Astrocyte of the cerebellum (primary cell): ENCODE results near the gene NFIA.

ENCODE experiments used
- DNase-seq: peaks from one replicate; pipeline ENCODE4 v3.0.0-alpha.2; 2011; ENCODE audit warnings: low read depth
- H3K4me3 ChIP-seq: 2 replicates; pipeline ENCODE4 v1.5.1; 2011; ENCODE audit warnings: mild to moderate bottlenecking, low read depth, low read length, moderate library complexity
- CTCF ChIP-seq: IDR thresholded peaks from 2 replicates; pipeline ENCODE4 v1.5.1; 2012; ENCODE audit warnings: low read length, low read depth, moderate library complexity, mild to moderate bottlenecking; ENCODE audit errors: missing control alignments
- in situ Hi-C: cut with HindIII; loops from 2 replicates; pipeline ENCODE4 v1.10.0; 2017; ENCODE audit warnings: low sequenced_read_pairs

The NFIA gene

GRCh38 chr1:61264825-61265242, 182.5 kb downstream of the NFIA start:
- no peak for DNase-seq

DNA sequence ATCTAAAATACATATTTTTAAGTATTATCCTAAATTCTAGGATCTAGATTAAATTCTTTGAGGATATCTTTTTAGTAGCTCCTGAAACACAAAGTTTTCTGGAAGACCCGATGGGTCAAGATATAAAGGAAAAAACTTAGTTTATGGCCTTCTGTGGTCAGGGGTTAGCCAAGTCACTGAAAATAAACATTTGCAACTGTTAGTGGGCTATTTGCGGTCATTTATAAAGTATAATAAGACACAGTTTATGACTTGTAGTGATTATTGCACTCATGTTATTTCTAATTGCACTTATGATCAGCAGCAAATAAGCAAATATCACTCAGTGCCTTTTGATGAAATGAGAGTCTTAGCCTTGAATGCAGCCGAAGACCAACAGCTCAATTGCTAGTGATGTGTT, 183.3 kb downstream of the NFIA start:
- in situ Hi-C loops = no loop called here
- no peak for DNase-seq
- TF ChIP-seq CTCF = no peak
- H3K4me3 ChIP-seq = no peak overlapping the region

More at GRCh38 chr1:61264825-61265242, 182.5 kb downstream of the NFIA start:
- TF ChIP-seq CTCF = no peak
- H3K4me3 ChIP-seq = no peak overlapping the region
- in situ Hi-C loops = no loop called here

DNA sequence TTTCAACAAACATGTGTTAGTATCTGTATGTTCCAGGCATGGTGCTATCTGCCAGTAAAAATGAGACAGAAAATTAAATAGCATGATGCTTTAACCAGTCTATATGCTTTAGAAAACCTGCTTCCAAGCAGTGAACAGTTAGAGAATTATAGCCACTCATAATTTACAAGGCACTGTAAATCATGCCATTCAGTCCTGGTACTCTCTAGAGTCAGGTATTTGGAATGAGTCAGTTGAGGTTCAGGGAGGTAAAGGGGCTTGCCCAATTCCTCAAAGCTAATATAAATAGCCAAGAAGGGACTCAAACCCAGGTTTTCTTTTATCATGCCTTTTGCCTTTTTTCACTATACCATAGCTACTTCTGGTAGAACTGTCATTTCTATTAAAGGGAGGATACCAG, 184.4 kb downstream of the NFIA start:
- in situ Hi-C loops = no loop called here

DNA sequence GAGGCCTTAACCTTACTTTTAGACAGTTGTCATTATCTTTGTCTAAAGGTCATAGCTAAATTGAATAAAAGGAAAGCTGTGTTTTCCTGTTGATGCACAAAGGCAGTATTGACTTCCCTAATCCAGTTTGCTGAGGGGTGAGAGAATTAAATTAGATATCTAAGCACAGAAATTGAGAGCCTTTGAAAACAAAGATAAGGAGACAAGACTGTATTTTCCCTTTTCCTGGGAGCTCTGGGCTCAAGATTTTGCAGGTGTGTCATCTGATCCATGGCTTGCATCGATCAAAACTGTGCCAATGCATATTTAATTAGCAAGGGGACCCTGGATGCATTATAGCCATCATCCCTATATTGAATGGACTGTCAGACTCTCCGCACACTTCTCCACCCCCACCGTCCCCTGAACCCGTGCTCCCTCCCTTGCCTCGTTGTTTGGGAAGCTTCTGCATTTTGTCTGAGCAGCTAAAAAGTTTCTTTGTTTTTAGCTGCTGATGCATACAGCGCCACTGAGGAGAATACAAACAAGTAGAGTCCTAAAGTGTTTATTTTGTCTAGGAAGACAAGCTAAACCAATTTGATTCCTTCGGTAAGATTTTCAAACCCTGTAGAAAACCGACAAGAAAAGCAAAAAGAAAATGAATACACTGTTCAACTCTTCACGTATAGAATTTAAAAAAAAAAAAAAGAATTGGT, 186.3 kb downstream of the NFIA start:
- TF ChIP-seq CTCF = no peak
- no peak for DNase-seq
- in situ Hi-C loops = no loop called here
- H3K4me3 ChIP-seq = no peak overlapping the region

More for the DNA sequence above, 184.4 kb downstream of the NFIA start:
- no peak for TF ChIP-seq CTCF
- H3K4me3 ChIP-seq = no peak overlapping the region
- no peak for DNase-seq

- no peak for TF ChIP-seq CTCF
- H3K4me3 ChIP-seq = no peak overlapping the region
- in situ Hi-C loops = no loop called here
- DNase-seq = no peak
Observed at GRCh38 chr1:61269602-61270001, 187.2 kb downstream of the NFIA start.

GRCh38 chr1:61270107-61270506, 187.7 kb downstream of the NFIA start:
- in situ Hi-C loops = no loop called here
- DNase-seq = no peak
- no peak for TF ChIP-seq CTCF
- no peak overlapping the region for H3K4me3 ChIP-seq
